SK-N-SH (cell line): ENCODE results near the gene UBE2D4. TPM values are rescaled to one million over a fixed set of nuclear protein-coding genes. Genes with fewer than 3 reads are reported as not detected.

ENCODE experiments used
- CTCF ChIA-PET: fragments of 300-600, 350-600 bp; formaldehyde crosslinking; extraction: SDS; loops from one replicate; lab custom pipeline; 2021; lab: Yijun Ruan, JAX
- POLR2A ChIA-PET: fragments of 350-600 bp; sonication (Branson Sonifier 250); formaldehyde crosslinking; extraction: SDS; loops from one replicate; lab custom pipeline; 2020; ENCODE audit warnings: antibody characterized with exemption, inconsistent platforms; lab: Yijun Ruan, JAX
- DNase-seq: peaks from one replicate; pipeline ENCODE4 v3.0.0; 2012
- H2AFZ ChIP-seq: fragments of 200-600 bp; sonication (generic); 2 replicates; pipeline ENCODE4 v1.8.1; 2016; ENCODE audit warnings: antibody characterized with exemption, mild to moderate bottlenecking, low read depth
- H3F3A ChIP-seq: fragments of 200-600 bp; sonication (generic); replicated peaks from 2 replicates; pipeline ENCODE3; 2016; ENCODE audit warnings: antibody characterized with exemption, mild to moderate bottlenecking; ENCODE audit not compliant: insufficient read depth
- H3K27ac ChIP-seq, 2 experiments: fragments of 200-500 bp in 1 of 2; fragments of 200-600 bp in 1 of 2; sonication (Bioruptor generic) in 1 of 2; sonication (generic), shearing (Covaris generic) in 1 of 2; 2 replicates each; pipeline versions ENCODE4 v1.5.1 to v1.6.1; 2014 to 2016; ENCODE audit warnings: low read depth in 2 of 2, inconsistent platforms in 1 of 2, low read length in 1 of 2, mild to moderate bottlenecking in 1 of 2, mixed read lengths in 1 of 2
- H3K27me3 ChIP-seq: fragments of 200-600 bp; sonication (generic), shearing (Covaris generic); 2 replicates; pipeline ENCODE4 v1.6.1; 2016; ENCODE audit warnings: mixed run types; ENCODE audit not compliant: insufficient read depth
- H3K36me3 ChIP-seq, 2 experiments: fragments of 200-500 bp in 1 of 2; fragments of 200-600 bp in 1 of 2; sonication (Bioruptor generic) in 1 of 2; sonication (generic) in 1 of 2; replicated peaks in 1 of 2; 2 replicates each; pipeline versions ENCODE3 to v1.5.1; 2014 to 2016; ENCODE audit warnings: low read length in 1 of 2, mild to moderate bottlenecking in 1 of 2; ENCODE audit not compliant: insufficient read depth in 2 of 2, control insufficient read depth in 1 of 2
- H3K4me1 ChIP-seq, 2 experiments: fragments of 200-500 bp in 1 of 2; fragments of 200-600 bp in 1 of 2; sonication (Bioruptor generic) in 1 of 2; sonication (generic), shearing (Covaris generic) in 1 of 2; 2 replicates each; pipeline versions ENCODE4 v1.5.1 to v1.6.1; 2014 to 2016; ENCODE audit warnings: low read depth in 1 of 2, low read length in 1 of 2, mixed run types in 1 of 2; ENCODE audit not compliant: insufficient read depth in 2 of 2, control insufficient read depth in 1 of 2
- H3K4me2 ChIP-seq: fragments of 200-600 bp; sonication (generic), shearing (Covaris generic); 2 replicates; pipeline ENCODE4 v1.6.1; 2017; ENCODE audit warnings: mixed run types
- H3K4me3 ChIP-seq, 2 experiments: fragments of 200-500 bp in 1 of 2; fragments of 200-600 bp in 1 of 2; sonication (Bioruptor generic) in 1 of 2; sonication (generic), shearing (Covaris generic) in 1 of 2; 2 replicates each; pipeline versions ENCODE4 v1.5.1 to v1.8.1; 2014 to 2016; ENCODE audit warnings: low read depth in 2 of 2, inconsistent platforms in 1 of 2, low read length in 1 of 2, mild to moderate bottlenecking in 1 of 2, mixed read lengths in 1 of 2, moderate library complexity in 1 of 2
- H3K79me2 ChIP-seq: fragments of 200-600 bp; sonication (generic); 2 replicates; pipeline ENCODE4 v1.8.1; 2017; ENCODE audit warnings: mild to moderate bottlenecking; ENCODE audit not compliant: insufficient read depth
- H3K9ac ChIP-seq: fragments of 200-600 bp; sonication (generic); 2 replicates; pipeline ENCODE4 v1.6.1; 2017; ENCODE audit warnings: mixed run types
- H3K9me2 ChIP-seq: fragments of 200-600 bp; sonication (generic); 2 replicates; pipeline ENCODE4 v1.6.1; 2017; ENCODE audit warnings: mixed run types
- H3K9me3 ChIP-seq: fragments of 200-600 bp; sonication (generic); 2 replicates; pipeline ENCODE4 v1.6.1; 2017; ENCODE audit warnings: mixed run types, mild to moderate bottlenecking, moderate library complexity
- H4K20me1 ChIP-seq: fragments of 200-600 bp; sonication (generic); 2 replicates; pipeline ENCODE4 v1.6.1; 2017; ENCODE audit warnings: mild to moderate bottlenecking, mixed run types; ENCODE audit not compliant: insufficient read depth
- CTCF ChIP-seq: fragments of 200-600 bp; sonication (generic); IDR thresholded peaks from 2 replicates; pipeline ENCODE4 v1.6.1; 2017; ENCODE audit warnings: antibody characterized with exemption, mild to moderate bottlenecking, moderate library complexity
- EP300 ChIP-seq, 2 experiments: IDR thresholded peaks; 2 replicates each; pipeline versions ENCODE4 v1.4.0 to v1.6.1; 2012; ENCODE audit warnings: borderline replicate concordance in 1 of 2, low read depth in 1 of 2, low read length in 1 of 2
- EZH2phosphoT487 ChIP-seq: fragments of 200-600 bp; sonication (generic); IDR thresholded peaks from 2 replicates; pipeline ENCODE4 v1.6.1; 2017; ENCODE audit warnings: low read depth, mixed run types, mild to moderate bottlenecking, antibody characterized with exemption, moderate library complexity, borderline replicate concordance
- FOSL2 ChIP-seq: IDR thresholded peaks from 2 replicates; pipeline ENCODE4 v1.4.0; 2012; ENCODE audit warnings: low read depth, mild to moderate bottlenecking, moderate library complexity, borderline replicate concordance
- FOXJ3 ChIP-seq: sonication (generic); formaldehyde crosslinking; IDR thresholded peaks from 2 replicates; pipeline ENCODE4 v1.5.1; 2020; ENCODE audit warnings: mild to moderate bottlenecking, missing genetic modification reagents
- FOXM1 ChIP-seq: IDR thresholded peaks from 2 replicates; pipeline ENCODE4 v1.4.0; 2012; ENCODE audit warnings: low read depth, mild to moderate bottlenecking
- IRF3 ChIP-seq: fragments of 150-350 bp; IDR thresholded peaks from 2 replicates; pipeline ENCODE4 v1.6.1; 2016; ENCODE audit warnings: mild to moderate bottlenecking, low read depth, low read length
- JUND ChIP-seq: IDR thresholded peaks from 2 replicates; pipeline ENCODE4 v1.4.0; 2012
- MEF2A ChIP-seq: IDR thresholded peaks from 2 replicates; pipeline ENCODE4 v1.4.0; 2012; ENCODE audit warnings: low read depth, borderline replicate concordance
- NRF1 ChIP-seq: IDR thresholded peaks from 2 replicates; pipeline ENCODE4 v1.6.1; 2012; ENCODE audit warnings: low read depth, mild to moderate bottlenecking, low read length
- PBX3 ChIP-seq: IDR thresholded peaks from 2 replicates; pipeline ENCODE4; 2012
- POLR2AphosphoS5 ChIP-seq: IDR thresholded peaks from 2 replicates; pipeline ENCODE4 v1.6.1; 2012; ENCODE audit warnings: low read depth, low read length
- RCOR1 ChIP-seq: fragments of 150-350 bp; IDR thresholded peaks from 2 replicates; pipeline ENCODE4 v1.6.1; 2017; ENCODE audit warnings: antibody characterized with exemption, low read length
- RFX5 ChIP-seq: IDR thresholded peaks from 2 replicates; pipeline ENCODE4 v1.6.1; 2012; ENCODE audit warnings: mild to moderate bottlenecking, improper control_type of control experiment, low read length
- RXRA ChIP-seq: IDR thresholded peaks from 2 replicates; pipeline ENCODE4 v1.4.0; 2012; ENCODE audit warnings: low read depth, mild to moderate bottlenecking, borderline replicate concordance
- SMC3 ChIP-seq: IDR thresholded peaks from 2 replicates; pipeline ENCODE4 v1.6.1; 2012; ENCODE audit warnings: low read depth, low read length, improper control_type of control experiment
- TCF12 ChIP-seq: IDR thresholded peaks from 2 replicates; pipeline ENCODE4 v1.4.0; 2012
- USF1 ChIP-seq: IDR thresholded peaks from 2 replicates; pipeline ENCODE4 v1.4.0; 2012; ENCODE audit warnings: low read depth, borderline replicate concordance
- USF2 ChIP-seq: fragments of 150-350 bp; IDR thresholded peaks from 2 replicates; pipeline ENCODE4 v1.6.1; 2017; ENCODE audit warnings: antibody characterized with exemption, low read length, low read depth, borderline replicate concordance
- YY1 ChIP-seq: IDR thresholded peaks from 2 replicates; pipeline ENCODE4 v1.4.0; 2012; ENCODE audit warnings: low read depth, mild to moderate bottlenecking
- WGBS: methylation state at CpG from one replicate; pipeline ENCODE4 v1.1.6; 2017; ENCODE audit warnings: low lambda C conversion rate; 5-methylcytosine and 5-hydroxymethylcytosine counted together
- polyA plus RNA-seq, 3 experiments: library from polyadenylated mRNA; depleted of rRNA; stranded (reverse); fragments of >200 nt; gene quantifications; 2 replicates each; pipeline ENCODE4 v1.2.3, GENCODE V29; 2012
- TF ChIP-seq, protein P1 (sequence below): IDR thresholded peaks from 2 replicates; pipeline ENCODE4 v1.6.1; 2012; ENCODE audit warnings: mild to moderate bottlenecking, low read depth, low read length, moderate library complexity

Gene UBE2D4
- polyA plus RNA-seq (2012; rRNA removed): 22.8 and 26.8 TPM in 2 replicates
- polyA plus RNA-seq (2012; cell fraction: cytosol; rRNA removed): 18.7 and 27.0 TPM in 2 replicates
- polyA plus RNA-seq (2012; cell fraction: nucleus; rRNA removed): 11.1 and 13.7 TPM in 2 replicates

DNA sequence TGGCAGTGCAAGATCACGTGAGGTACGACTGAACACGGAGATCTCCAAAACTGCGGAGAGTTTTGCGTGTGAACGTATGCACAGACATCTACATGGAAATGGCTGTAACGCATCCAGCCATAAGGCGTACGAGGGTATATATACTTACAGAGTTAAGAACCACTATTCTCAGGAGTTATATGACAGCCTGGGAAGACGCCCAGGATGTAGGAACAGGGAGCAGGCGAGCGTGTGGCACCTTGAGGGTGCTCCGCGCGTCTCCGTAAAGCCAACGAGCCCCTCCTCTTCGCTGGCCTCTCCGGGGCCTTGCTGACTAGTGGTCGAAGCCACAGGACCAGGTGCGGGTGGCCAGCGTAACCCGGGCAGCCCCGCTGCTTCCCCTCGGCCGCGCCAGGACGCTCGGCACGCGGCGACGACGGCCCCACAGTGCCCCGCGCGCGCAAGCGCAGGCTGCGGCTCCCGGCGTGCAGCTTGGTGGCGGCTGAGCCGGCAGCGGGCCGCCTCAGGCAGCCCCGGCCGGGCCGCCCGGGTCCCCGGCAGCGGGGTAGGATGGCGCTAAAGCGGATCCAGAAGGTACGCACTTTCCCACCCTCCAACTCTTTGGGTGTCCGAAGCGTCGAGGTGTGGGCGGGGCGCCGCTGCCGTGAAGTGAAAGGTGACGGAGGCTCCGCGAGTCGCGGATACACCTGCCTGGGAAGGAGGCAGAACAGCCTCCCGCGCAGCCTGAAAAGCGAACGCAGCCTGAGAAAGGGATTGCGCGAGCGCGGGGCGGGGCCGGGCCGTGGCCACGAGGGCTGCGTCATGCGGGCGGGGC is at the start of gene UBE2D4:
Gene UBE2D4 (plus strand): TSS at position 453 of the 814 bp plus-strand sequence. CDS start 97 bp downstream, at position 550.
- Histone ChIP-seq H3K9me2 (no peaks in the 10 kb centered on the region), H3K9me3 (no peaks in the 10 kb centered on the region), H3K36me3 (no peaks in the 10 kb centered on the region), H3K4me2 (peak within 1 kb of the TSS; percentile 95), H3K9ac (peak within 1 kb of the TSS; percentile 57; the same call in 1 of the 2 replicates), H2AFZ (peak within 1 kb of the TSS; percentile 99), H3K79me2 (no peaks in the 10 kb centered on the region), H3K27me3 (no peaks in the 10 kb centered on the region), H4K20me1 (no peaks in the 10 kb centered on the region), H3K4me3 (peak within 1 kb of the TSS; percentile 58 to 75), H3K4me1 (peaks cover 0 to 25% of the 10 kb centered on the region in 2 experiments; a peak in 1 of 4 replicates), H3F3A (peaks cover 15% of the 10 kb centered on the region), H3K27ac (peak within 1 kb of the TSS; percentile 60 to 93)
- ChIA-PET POLR2A (interaction anchor here (0.6 to 1.7 kb wide), 13 partner anchors 9 to 995 kb away, joined by 3 to 10 read pairs (median 3); partner anchors contain the start of genes BLVRA and STK17A), CTCF (interaction anchor here (1.0 to 1.4 kb wide), 4 partner anchors 22 to 343 kb away, joined by 3 to 4 read pairs (median 4); partner anchors contain the start of gene STK17A)
- WGBS: 6% methylated on average over 40 of the region's 82 CpGs
- DNase-seq: peak; percentile 97
- TF ChIP-seq EP300 (IDR thresholded peaks at IDR 0.05; ENCODE audit: borderline replicate concordance in 1 of 2, low read depth in 1 of 2, low read length in 1 of 2) (no peak), RFX5 (no peak), PBX3 (no peak; the same call in 1 of the 2 replicates), SMC3 (no peak), FOXJ3 (CRISPR knock-in tag) (no peak), TCF12 (no peak; the same call in 1 of the 2 replicates), USF1 (peak; percentile 73), FOSL2 (no peak), YY1 (no peak), POLR2AphosphoS5 (peak; percentile 82; the same call in 1 of the 2 replicates), USF2 (peak; percentile 57), IRF3 (no peak), MEF2A (no peak), RCOR1 (peak; percentile 67), NRF1 (peak; percentile 91), EZH2phosphoT487 (no peak), RXRA (no peak), JUND (no peak), CTCF (no peak), FOXM1 (no peak)
- TF ChIP-seq, protein P1, sequence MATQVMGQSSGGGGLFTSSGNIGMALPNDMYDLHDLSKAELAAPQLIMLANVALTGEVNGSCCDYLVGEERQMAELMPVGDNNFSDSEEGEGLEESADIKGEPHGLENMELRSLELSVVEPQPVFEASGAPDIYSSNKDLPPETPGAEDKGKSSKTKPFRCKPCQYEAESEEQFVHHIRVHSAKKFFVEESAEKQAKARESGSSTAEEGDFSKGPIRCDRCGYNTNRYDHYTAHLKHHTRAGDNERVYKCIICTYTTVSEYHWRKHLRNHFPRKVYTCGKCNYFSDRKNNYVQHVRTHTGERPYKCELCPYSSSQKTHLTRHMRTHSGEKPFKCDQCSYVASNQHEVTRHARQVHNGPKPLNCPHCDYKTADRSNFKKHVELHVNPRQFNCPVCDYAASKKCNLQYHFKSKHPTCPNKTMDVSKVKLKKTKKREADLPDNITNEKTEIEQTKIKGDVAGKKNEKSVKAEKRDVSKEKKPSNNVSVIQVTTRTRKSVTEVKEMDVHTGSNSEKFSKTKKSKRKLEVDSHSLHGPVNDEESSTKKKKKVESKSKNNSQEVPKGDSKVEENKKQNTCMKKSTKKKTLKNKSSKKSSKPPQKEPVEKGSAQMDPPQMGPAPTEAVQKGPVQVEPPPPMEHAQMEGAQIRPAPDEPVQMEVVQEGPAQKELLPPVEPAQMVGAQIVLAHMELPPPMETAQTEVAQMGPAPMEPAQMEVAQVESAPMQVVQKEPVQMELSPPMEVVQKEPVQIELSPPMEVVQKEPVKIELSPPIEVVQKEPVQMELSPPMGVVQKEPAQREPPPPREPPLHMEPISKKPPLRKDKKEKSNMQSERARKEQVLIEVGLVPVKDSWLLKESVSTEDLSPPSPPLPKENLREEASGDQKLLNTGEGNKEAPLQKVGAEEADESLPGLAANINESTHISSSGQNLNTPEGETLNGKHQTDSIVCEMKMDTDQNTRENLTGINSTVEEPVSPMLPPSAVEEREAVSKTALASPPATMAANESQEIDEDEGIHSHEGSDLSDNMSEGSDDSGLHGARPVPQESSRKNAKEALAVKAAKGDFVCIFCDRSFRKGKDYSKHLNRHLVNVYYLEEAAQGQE: no peak
